Myocyte (in vitro differentiated cells): Measurements from ENCODE around the gene EEPD1. TPM values are rescaled to one million over a fixed set of nuclear protein-coding genes. Genes with fewer than 3 reads are reported as not detected.

Experiments used
- DNase-seq: peaks from one replicate; pipeline ENCODE4 v3.0.0-alpha.2; 2012; ENCODE audit warnings: low read depth
- total RNA-seq: library from RNA; depleted of rRNA; stranded (reverse); fragments of >200 nt; gene quantifications from 2 replicates; pipeline ENCODE4 v1.2.3, GENCODE V29; 2014

Gene EEPD1
- total RNA-seq, 1 donor from 2014 or later, result 5.6 TPM

- DNase-seq, result peak; percentile 50
Observed at GRCh38 chr7:36278620-36279172, 125.6 kb downstream of the EEPD1 start.

GRCh38 chr7:36279200-36279925 lies 126.3 kb downstream of the EEPD1 start:
- DNase-seq, result no peak

DNA sequence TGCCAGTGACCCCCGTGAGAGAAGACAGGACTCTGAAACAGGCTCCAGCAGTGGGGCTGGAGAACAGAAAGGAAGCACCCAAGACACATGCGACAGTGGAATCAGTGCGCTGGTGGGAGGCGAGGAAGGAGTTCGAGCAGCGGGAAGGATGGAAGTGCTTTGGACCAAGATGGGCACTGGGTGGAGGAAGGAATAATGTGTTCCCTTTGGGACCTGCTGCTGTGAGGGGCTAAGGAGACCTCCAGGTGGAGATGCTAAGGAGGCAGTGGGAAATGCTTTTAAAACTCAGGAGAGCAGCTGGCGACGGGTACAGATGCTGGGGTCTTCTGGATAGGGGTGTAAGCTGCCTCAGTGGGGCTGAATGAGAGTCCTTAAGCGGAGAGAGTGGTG lies 126.9 kb downstream of the EEPD1 start:
- DNase-seq, result no peak

DNA sequence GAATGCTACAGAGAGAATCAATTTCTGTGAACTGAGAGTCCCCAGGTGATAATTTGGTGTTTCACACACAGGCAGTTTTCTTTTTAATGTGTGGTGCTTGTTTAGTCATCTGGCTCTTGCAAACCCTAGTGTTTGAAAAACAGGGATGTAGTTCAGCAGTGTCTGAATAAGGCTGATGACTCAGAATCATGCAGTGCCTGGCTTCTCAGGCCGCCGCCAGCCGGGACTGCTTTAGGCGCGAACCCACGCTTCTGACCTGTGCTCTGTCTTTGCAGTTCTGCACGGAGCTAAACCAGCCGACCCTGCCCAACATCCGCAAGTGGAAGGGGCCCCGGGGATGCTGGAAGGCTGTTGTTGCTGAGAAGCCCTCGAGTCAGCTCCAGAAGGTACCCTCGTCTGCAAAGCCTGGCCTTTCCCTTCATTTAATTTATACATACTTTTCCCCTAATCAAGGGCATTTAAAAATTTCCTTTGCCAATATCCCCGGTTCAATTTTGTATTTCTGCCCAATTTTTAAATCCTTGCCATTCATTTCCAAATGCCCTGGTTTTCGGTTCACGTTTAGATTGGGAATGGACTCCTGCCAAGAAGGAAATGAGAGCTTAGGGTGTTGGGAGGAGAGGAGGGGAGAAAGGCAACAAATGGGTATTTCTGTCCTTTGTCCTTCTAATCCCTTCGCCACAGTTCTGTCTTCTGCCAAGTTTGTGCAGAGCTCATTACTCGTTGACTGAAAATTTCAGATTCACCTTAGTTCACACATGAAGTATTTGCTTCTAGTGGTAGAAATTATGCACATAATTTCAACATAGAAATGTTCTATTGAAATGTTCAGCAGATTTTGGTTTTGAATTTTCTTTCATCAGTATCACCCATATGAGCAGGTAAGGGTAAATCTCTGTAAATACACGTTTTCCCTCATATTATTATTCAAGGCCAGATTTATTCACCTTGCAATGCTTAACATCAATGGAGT lies 128.1 kb downstream of the EEPD1 start:
- peak; percentile 86 for DNase-seq

- peak; percentile 37 for DNase-seq
Observed at GRCh38 chr7:36281945-36282717, 129.1 kb downstream of the EEPD1 start.

GRCh38 chr7:36283181-36283580 lies 130.1 kb downstream of the EEPD1 start:
- DNase-seq, result no peak

DNA sequence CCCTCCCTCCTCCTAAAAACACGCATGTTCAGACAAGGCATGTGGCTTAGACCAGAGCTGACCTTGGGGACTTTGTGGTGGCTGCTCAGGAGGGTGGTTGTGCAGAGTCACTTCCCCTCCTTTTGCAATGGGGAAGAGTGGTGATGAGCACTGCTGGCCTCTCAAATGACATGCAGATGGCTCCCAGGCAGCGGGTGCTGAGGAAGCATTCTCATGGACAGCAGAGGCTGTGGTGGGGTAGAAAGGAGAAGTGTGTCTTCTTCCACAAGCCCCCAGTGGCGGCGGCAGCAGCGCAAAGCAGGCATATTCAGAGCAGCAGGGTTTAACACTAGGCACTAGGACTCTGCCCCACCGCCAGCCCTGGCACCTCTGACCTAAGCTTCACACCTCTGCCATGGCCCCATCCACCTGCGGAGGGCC lies 130.7 kb downstream of the EEPD1 start:
- peak; percentile 60 for DNase-seq

DNA sequence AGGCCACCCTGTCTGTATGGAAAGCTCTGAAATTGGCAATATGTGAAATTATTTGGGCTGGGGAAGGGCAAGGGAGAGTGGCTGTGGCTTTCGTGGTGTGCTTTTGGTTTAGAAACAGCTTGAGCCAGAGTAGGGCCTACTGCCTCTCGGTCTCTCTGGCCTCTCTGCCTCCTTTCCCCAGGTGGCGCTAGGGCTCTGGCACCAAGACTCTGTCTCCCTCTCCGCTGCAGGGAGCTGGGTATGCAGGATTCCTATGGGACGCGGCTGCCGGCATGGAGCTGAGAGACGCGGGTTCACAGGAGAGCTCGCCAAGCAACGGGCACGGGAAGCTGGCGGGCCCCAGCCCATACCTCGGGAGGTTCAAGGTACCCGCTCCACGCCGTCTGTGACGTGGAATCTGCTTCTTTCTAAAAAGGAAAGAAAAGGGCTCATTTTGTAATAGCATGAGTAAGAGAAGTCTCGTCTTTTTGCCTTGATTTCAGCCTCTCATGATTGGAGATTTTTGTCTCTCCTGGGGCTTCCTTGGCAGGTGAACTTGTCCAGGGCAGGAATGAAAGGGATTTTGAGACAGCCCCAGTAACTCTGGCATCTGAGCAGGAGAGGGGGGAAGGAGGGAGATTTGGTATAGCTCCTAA lies 131.5 kb downstream of the EEPD1 start:
- DNase-seq, result no peak

DNA sequence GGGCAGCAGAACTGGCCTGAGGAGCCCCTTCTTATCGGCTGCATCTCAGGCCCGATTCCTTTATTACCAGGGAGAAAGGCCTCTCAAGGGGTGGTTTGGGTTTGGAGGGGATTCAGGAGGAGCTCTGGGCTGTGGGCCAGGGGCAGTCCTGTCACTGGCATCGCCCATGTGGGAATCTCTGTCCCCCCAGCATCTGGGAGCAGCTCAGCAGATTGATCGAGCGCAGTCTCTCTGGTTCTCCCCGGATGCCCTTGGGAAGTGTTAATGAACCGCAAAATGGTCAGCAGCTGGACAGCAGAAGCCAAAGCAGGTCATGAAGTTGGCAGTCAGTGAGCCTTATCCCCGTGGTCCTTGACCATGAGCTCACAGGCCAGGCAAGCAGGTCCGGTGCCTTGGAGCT lies 132.2 kb downstream of the EEPD1 start:
- DNase-seq, result no peak

GRCh38 chr7:36286226-36286625 lies 133.2 kb downstream of the EEPD1 start:
- no peak for DNase-seq

DNA sequence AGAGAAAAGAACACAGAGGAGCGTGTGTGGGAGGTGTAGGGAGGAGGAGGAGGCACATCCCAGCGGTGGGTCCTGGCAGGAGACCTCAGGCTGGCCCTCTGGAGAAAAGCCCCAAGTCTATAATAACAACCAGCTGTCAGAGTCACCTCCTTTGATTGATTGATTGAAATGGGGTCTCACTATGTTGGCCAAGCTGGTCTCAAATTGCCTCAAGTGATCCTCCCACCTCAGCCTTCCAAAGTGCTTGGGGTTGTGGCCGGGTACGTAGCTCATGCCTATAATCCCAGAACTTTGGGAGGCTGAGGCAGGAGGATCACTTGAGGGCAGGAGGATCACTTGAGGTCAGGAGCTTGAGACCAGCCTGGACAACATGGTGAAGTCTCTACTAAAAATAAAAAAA lies 133.6 kb downstream of the EEPD1 start:
- DNase-seq, result no peak

DNA sequence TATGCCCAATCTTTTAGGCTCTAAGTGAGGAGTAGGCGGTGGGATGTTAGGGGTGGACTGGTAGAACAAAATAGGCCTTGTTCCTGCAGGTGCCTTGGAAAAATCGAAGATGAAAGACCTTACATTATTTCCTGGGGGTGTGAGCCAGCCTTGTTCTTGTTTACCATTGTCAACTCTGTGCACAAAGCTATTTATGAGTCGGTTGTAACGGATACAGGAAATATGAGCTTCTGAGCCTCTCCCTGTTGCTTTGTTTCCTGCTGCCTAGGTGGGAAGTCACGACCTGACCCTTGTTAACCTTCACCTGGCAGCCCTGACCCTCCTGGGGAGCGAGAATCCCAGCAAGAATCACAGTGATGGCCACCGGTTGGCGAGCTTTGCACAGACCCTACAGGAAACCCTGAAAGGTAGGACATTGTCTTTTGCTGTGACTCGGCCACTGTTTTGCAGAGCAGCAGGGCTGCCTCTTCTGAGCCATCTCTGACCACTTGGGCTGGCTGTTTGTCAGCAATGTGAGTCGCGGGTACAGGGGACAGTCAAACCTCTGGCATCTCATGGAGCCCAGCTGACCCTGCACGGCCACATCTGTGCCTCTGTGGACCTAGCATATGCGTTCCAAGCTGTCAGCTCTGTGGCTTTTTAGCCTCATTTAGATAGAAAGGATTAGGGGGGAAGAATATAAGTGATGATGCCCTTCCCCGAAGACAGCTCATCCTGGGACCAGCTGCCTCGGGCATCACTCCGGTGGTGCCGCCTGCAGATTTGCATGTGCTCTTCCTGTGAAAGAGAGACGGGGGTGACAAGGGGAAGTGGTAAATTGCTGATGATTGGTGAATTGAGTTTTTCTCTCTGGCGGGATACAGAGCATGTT lies 134.6 kb downstream of the EEPD1 start:
- peak; percentile 88 for DNase-seq

- DNase-seq, result no peak
Observed at GRCh38 chr7:36288501-36288900, 135.4 kb downstream of the EEPD1 start.

- DNase-seq, result no peak
Observed at GRCh38 chr7:36289833-36290661, 137.0 kb downstream of the EEPD1 start.

GRCh38 chr7:36291387-36292316 lies 138.6 kb downstream of the EEPD1 start:
- peak; percentile 91 for DNase-seq

- no peak for DNase-seq
Observed at GRCh38 chr7:36295090-36295489, 142.0 kb downstream of the EEPD1 start.

DNA sequence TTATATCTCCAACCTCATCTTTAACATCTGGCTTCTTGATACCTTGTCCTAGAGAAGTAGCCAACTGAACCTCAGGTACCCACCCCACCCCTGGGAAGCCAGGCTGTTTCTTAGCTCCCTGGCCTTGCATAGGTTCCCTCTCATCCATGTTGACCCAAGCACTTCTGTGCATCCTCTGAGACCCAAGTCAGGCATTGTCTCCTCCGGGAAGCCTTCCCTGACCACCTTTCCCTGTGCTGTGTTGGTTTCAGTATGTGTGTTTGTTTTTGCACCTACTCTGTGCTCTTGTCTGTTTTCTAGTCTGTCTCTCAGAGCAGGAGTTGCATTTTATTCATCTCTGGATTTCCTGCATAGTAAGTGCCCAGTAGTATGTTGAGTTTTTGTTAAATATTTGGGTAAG lies 143.2 kb downstream of the EEPD1 start:
- no peak for DNase-seq
